ENCODE data around the gene CDK12. TPM values are rescaled to one million over a fixed set of nuclear protein-coding genes. Genes with fewer than 3 reads are reported as not detected.

The CDK12 gene
- total RNA-seq, 2 experiments from 2014 or later: 55.8 to 57.4 TPM

GRCh38 chr17:39551879-39552278, 90.6 kb downstream of the CDK12 start:
- Mint-ChIP-seq H3K4me3 (no peak overlapping the region), H3K4me1 (ENCODE audit: low read depth) (no peaks in the 10 kb centered on the region), H3K36me3 (peaks cover 21% of the 10 kb centered on the region), H3K9me3 (no peaks in the 10 kb centered on the region), H3K27me3 (no peaks in the 10 kb centered on the region), H3K27ac (no peak overlapping the region)
- intact Hi-C loops (cut with micrococcal nuclease): no loop called here
- no peak for DNase-seq
- POLR2A ChIA-PET: no interaction called here
- CTCF ChIA-PET: interaction anchor here (0.8 to 1.2 kb wide), 2 partner anchors 70 to 116 kb away, joined by 3 read pairs; partner anchors contain the start of gene PNMT

GRCh38 chr17:39553341-39553945, 92.2 kb downstream of the CDK12 start:
- ChIA-PET CTCF (interaction anchor here (1.1 to 1.6 kb wide), 3 partner anchors 69 to 100 kb away, joined by 3 to 6 read pairs (median 3); no protein-coding TSS in a partner anchor), POLR2A (no interaction called here)
- Mint-ChIP-seq H3K4me3 (no peak overlapping the region), H3K4me1 (ENCODE audit: low read depth) (no peaks in the 10 kb centered on the region), H3K27ac (no peak overlapping the region), H3K27me3 (no peaks in the 10 kb centered on the region), H3K9me3 (no peaks in the 10 kb centered on the region), H3K36me3 (peaks cover 21% of the 10 kb centered on the region)
- DNase-seq: no peak
- intact Hi-C loops (cut with micrococcal nuclease): no loop called here

GRCh38 chr17:39555368-39555767, 94.1 kb downstream of the CDK12 start:
- intact Hi-C loops (cut with micrococcal nuclease): no loop called here
- Mint-ChIP-seq H3K36me3 (peaks cover 20% of the 10 kb centered on the region), H3K4me1 (ENCODE audit: low read depth) (no peaks in the 10 kb centered on the region), H3K27me3 (no peaks in the 10 kb centered on the region), H3K9me3 (no peaks in the 10 kb centered on the region), H3K4me3 (no peak overlapping the region), H3K27ac (no peak overlapping the region)
- CTCF ChIA-PET: no interaction called here
- POLR2A ChIA-PET: no interaction called here
- no peak for DNase-seq

- H3K4me3 Mint-ChIP-seq: no peak overlapping the region
- no peaks in the 10 kb centered on the region for H3K9me3 Mint-ChIP-seq
- ChIA-PET POLR2A (no interaction called here), CTCF (interaction anchor here (1.3 to 2.1 kb wide), 2 partner anchors 8 to 67 kb away, joined by 5 to 8 read pairs; no protein-coding TSS in a partner anchor)
- intact Hi-C loops (cut with micrococcal nuclease): no loop called here
- H3K4me1 Mint-ChIP-seq (ENCODE audit: low read depth): no peaks in the 10 kb centered on the region
- peaks cover 17% of the 10 kb centered on the region for H3K36me3 Mint-ChIP-seq
- no peak for DNase-seq
- no peaks in the 10 kb centered on the region for H3K27me3 Mint-ChIP-seq
- no peak overlapping the region for H3K27ac Mint-ChIP-seq
Measured at GRCh38 chr17:39556423-39556822, 95.1 kb downstream of the CDK12 start.

- peaks cover 28% of the 10 kb centered on the region for H3K36me3 Mint-ChIP-seq
- CTCF ChIA-PET: no interaction called here
- POLR2A ChIA-PET: no interaction called here
Measured at GRCh38 chr17:39562395-39562794, 101.1 kb downstream of the CDK12 start.

GRCh38 chr17:39562976-39563375, 101.7 kb downstream of the CDK12 start:
- peaks cover 33% of the 10 kb centered on the region for H3K36me3 Mint-ChIP-seq
- ChIA-PET POLR2A (no interaction called here), CTCF (no interaction called here)

More at GRCh38 chr17:39562395-39562794, 101.1 kb downstream of the CDK12 start:
- H3K4me1 Mint-ChIP-seq (ENCODE audit: low read depth): no peaks in the 10 kb centered on the region
- H3K4me3 Mint-ChIP-seq: no peak overlapping the region
- intact Hi-C loops (cut with micrococcal nuclease): no loop called here
- no peak overlapping the region for H3K27ac Mint-ChIP-seq
- no peak for DNase-seq
- no peaks in the 10 kb centered on the region for H3K9me3 Mint-ChIP-seq
- no peaks in the 10 kb centered on the region for H3K27me3 Mint-ChIP-seq

GRCh38 chr17:39563476-39563875, 102.2 kb downstream of the CDK12 start:
- POLR2A ChIA-PET: no interaction called here
- Mint-ChIP-seq H3K27me3 (no peaks in the 10 kb centered on the region), H3K36me3 (peaks cover 38% of the 10 kb centered on the region), H3K4me3 (no peak overlapping the region), H3K4me1 (ENCODE audit: low read depth) (no peaks in the 10 kb centered on the region), H3K27ac (no peak overlapping the region), H3K9me3 (no peaks in the 10 kb centered on the region)
- no peak for DNase-seq
- intact Hi-C loops (cut with micrococcal nuclease): no loop called here
- CTCF ChIA-PET: interaction anchor here (1.3 to 1.4 kb wide), 2 partner anchors 13 to 58 kb away, joined by 4 to 5 read pairs; no protein-coding TSS in a partner anchor

More at GRCh38 chr17:39562976-39563375, 101.7 kb downstream of the CDK12 start:
- H3K4me1 Mint-ChIP-seq (ENCODE audit: low read depth): no peaks in the 10 kb centered on the region
- H3K27ac Mint-ChIP-seq: no peak overlapping the region
- H3K4me3 Mint-ChIP-seq: no peak overlapping the region
- H3K27me3 Mint-ChIP-seq: no peaks in the 10 kb centered on the region
- H3K9me3 Mint-ChIP-seq: no peaks in the 10 kb centered on the region
- no peak for DNase-seq
- intact Hi-C loops (cut with micrococcal nuclease): no loop called here

- POLR2A ChIA-PET: no interaction called here
- Mint-ChIP-seq H3K4me1 (ENCODE audit: low read depth) (no peaks in the 10 kb centered on the region), H3K27me3 (no peaks in the 10 kb centered on the region), H3K27ac (no peak overlapping the region), H3K4me3 (no peak overlapping the region), H3K36me3 (peaks cover 43% of the 10 kb centered on the region), H3K9me3 (no peaks in the 10 kb centered on the region)
- no peak for DNase-seq
- intact Hi-C loops (cut with micrococcal nuclease): no loop called here
- CTCF ChIA-PET: interaction anchor here (1.3 to 1.4 kb wide), 4 partner anchors 12 to 69 kb away, joined by 3 to 5 read pairs (median 4); no protein-coding TSS in a partner anchor
Measured at GRCh38 chr17:39564211-39564848, 103.0 kb downstream of the CDK12 start.

- H3K36me3 Mint-ChIP-seq: peaks cover 56% of the 10 kb centered on the region
- H3K4me3 Mint-ChIP-seq: no peak overlapping the region
- ChIA-PET POLR2A (no interaction called here), CTCF (interaction anchor here (1.9 to 2.7 kb wide), 2 partner anchors 19 to 57 kb away, joined by 4 to 10 read pairs; no protein-coding TSS in a partner anchor)
- no peak for DNase-seq
- no peaks in the 10 kb centered on the region for H3K27me3 Mint-ChIP-seq
- peaks cover 8% of the 10 kb centered on the region for H3K9me3 Mint-ChIP-seq
- intact Hi-C loops (cut with micrococcal nuclease): no loop called here
- H3K4me1 Mint-ChIP-seq (ENCODE audit: low read depth): no peaks in the 10 kb centered on the region
- H3K27ac Mint-ChIP-seq: no peak overlapping the region
Measured at GRCh38 chr17:39566094-39566850, 105.0 kb downstream of the CDK12 start.

GRCh38 chr17:39568702-39569101, 107.4 kb downstream of the CDK12 start:
- DNase-seq: no peak
- Mint-ChIP-seq H3K27me3 (no peaks in the 10 kb centered on the region), H3K27ac (no peak overlapping the region), H3K4me3 (no peak overlapping the region), H3K36me3 (peaks cover 63% of the 10 kb centered on the region), H3K4me1 (ENCODE audit: low read depth) (peaks cover 3% of the 10 kb centered on the region), H3K9me3 (peaks cover 11% of the 10 kb centered on the region)
- ChIA-PET POLR2A (no interaction called here), CTCF (interaction anchor here (1.1 to 1.8 kb wide), 2 partner anchors 21 to 54 kb away, joined by 3 to 7 read pairs; no protein-coding TSS in a partner anchor)
- intact Hi-C loops (cut with micrococcal nuclease): no loop called here

GRCh38 chr17:39569126-39569525, 107.8 kb downstream of the CDK12 start:
- ChIA-PET CTCF (interaction anchor here (1.1 to 1.8 kb wide), 2 partner anchors 22 to 53 kb away, joined by 3 to 7 read pairs; no protein-coding TSS in a partner anchor), POLR2A (no interaction called here)
- Mint-ChIP-seq H3K4me1 (ENCODE audit: low read depth) (peaks cover 6% of the 10 kb centered on the region), H3K27ac (no peak overlapping the region), H3K9me3 (peaks cover 11% of the 10 kb centered on the region), H3K36me3 (peaks cover 61% of the 10 kb centered on the region), H3K4me3 (no peak overlapping the region), H3K27me3 (peaks cover 3% of the 10 kb centered on the region)
- intact Hi-C loops (cut with micrococcal nuclease): no loop called here
- no peak for DNase-seq

- POLR2A ChIA-PET: no interaction called here
- H3K4me3 Mint-ChIP-seq: no peak overlapping the region
- H3K27ac Mint-ChIP-seq: no peak overlapping the region
- intact Hi-C loops (cut with micrococcal nuclease): no loop called here
- peaks cover 4% of the 10 kb centered on the region for H3K27me3 Mint-ChIP-seq
- peaks cover 11% of the 10 kb centered on the region for H3K9me3 Mint-ChIP-seq
- CTCF ChIA-PET: interaction anchor here (1.2 kb wide), 1 partner anchor 50 kb away, joined by 4 read pairs; no protein-coding TSS in a partner anchor
- H3K4me1 Mint-ChIP-seq (ENCODE audit: low read depth): peaks cover 7% of the 10 kb centered on the region
- peaks cover 47% of the 10 kb centered on the region for H3K36me3 Mint-ChIP-seq
- no peak for DNase-seq
Measured at GRCh38 chr17:39572121-39572520, 110.8 kb downstream of the CDK12 start.

Data from activated CD4-positive, alpha-beta memory T cell treated with anti-CD3 and anti-CD28 coated beads for 36 hours (primary cell).